ENCODE data around the gene LAMA5.

- TF ChIP-seq CTCF (IDR thresholded peaks at IDR 0.05; ENCODE audit: borderline replicate concordance, extremely low read depth, low read length, poor library complexity, severe bottlenecking) (no peak), EZH2 (IDR thresholded peaks at IDR 0.05; ENCODE audit: borderline replicate concordance, low read depth, low read length, severe bottlenecking) (no peak)
These were observed 65.9 kb downstream of the LAMA5 start for GRCh38 chr20:62301111-62301668.
